Measurements from ENCODE around the gene ZNF784.
A peak's percentile ranks its signal among the peaks of the same experiment; 100 is the strongest.

The ZNF784 gene

GRCh38 chr19:55624109-55625003 is at the start of gene ZNF784:
ZNF784 (minus strand) TSS chr19:55624566; CDS start chr19:55624561, 5 bp downstream.
- peak; percentile 91 for DNase-seq (ENCODE audit: low spot score)

GRCh38 chr19:55673889-55674288 is 49.5 kb upstream of the ZNF784 start:
- no peak for DNase-seq (ENCODE audit: low spot score)

- DNase-seq (ENCODE audit: low spot score) = no peak
Observed at GRCh38 chr19:55673465-55673864, 49.1 kb upstream of the ZNF784 start.

DNA sequence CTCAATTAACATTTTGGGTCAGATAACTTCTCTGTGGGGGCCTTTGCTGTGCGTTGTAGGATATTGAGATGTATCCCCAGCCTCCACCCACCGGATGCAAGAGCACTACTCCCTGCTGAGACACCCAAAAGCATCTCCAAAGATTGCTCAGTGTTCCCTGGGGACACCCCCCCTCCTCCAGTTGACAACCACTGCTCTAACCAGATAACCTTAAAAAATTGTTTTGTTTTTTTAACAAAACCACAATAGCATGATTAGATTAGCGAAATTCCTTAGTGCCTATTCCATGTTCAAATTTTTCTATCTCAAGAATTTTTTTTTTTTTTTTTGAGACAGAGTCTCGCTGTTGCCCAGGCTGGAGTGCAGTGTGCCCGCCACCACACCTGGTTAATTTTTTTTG is 48.1 kb upstream of the ZNF784 start:
- no peak for DNase-seq (ENCODE audit: low spot score)

- DNase-seq (ENCODE audit: low spot score) = no peak
Observed at GRCh38 chr19:55671054-55671378, 46.6 kb upstream of the ZNF784 start.

- peak; percentile 34 for DNase-seq (ENCODE audit: low spot score)
Observed at GRCh38 chr19:55670280-55671053, 46.1 kb upstream of the ZNF784 start.

- DNase-seq (ENCODE audit: low spot score) = no peak
Observed at GRCh38 chr19:55669418-55670279, 45.3 kb upstream of the ZNF784 start.

- no peak for DNase-seq (ENCODE audit: low spot score)
Observed at GRCh38 chr19:55668603-55669348, 44.4 kb upstream of the ZNF784 start.

DNA sequence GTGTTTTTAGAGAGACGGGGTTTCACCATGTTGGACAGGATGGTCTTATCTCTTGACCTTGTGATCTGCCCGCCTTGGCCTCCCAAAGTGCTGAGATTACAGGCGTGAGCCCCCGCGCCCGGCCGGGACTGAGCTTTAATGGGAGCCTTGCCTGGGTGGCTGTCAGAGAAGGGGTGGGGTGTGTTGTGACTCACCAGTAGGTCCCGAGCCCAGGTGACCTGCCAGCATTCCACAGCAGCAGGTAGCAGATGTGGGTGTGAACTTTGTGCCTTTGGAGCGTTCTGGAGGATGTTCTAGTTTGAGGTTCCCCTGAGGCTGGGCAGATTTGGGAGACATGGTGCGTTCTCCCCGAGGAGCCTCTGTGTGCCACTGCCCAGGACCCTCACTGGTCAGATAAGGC is 43.6 kb upstream of the ZNF784 start:
- DNase-seq (ENCODE audit: low spot score) = peak; percentile 65

GRCh38 chr19:55667511-55667910 is 43.1 kb upstream of the ZNF784 start:
- no peak for DNase-seq (ENCODE audit: low spot score)

DNA sequence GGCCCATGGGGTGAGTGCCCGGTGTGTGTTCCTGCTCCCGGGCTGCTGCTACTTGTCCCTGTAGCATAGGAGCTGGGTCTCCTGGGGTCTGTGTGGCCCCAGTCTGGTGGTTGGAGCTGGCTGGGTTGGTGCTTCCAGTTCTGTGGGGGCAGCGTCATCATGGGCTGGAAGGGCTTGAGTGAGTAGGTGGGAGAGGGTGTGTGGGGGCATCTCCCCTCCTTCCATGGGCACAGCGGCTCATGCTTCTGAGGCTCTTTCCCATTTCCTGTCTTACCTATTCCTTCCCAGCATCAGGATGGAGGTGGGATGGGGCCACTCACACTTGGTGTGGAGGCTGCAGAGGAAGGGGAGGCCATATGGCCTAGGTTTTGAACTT is 42.6 kb upstream of the ZNF784 start:
- DNase-seq (ENCODE audit: low spot score) = no peak

GRCh38 chr19:55666343-55667005 is 42.1 kb upstream of the ZNF784 start:
- DNase-seq (ENCODE audit: low spot score) = no peak

GRCh38 chr19:55663846-55664536 is 39.6 kb upstream of the ZNF784 start:
- DNase-seq (ENCODE audit: low spot score) = no peak

DNA sequence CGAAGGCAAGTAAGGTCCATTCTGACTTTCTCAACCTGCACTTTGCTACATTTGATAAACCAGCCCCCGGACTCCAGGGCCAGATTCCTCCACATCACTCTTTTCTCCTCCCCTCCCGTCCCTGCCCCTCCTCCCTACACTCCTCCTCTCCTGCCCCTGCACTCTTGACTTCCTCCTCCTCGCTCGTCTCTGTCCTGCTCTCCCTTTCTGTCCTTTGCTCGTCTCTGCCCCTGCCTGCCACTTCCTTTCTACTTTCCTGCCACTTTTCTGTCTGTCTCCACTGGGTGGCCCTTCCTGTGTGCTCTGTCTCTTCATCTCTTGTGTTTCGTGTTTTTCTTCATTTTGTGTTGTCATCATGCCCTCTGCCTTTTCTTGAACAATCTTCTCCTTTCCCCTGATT is 37.5 kb upstream of the ZNF784 start:
- no peak for DNase-seq (ENCODE audit: low spot score)

GRCh38 chr19:55660991-55661390 is 36.6 kb upstream of the ZNF784 start:
- no peak for DNase-seq (ENCODE audit: low spot score)

DNA sequence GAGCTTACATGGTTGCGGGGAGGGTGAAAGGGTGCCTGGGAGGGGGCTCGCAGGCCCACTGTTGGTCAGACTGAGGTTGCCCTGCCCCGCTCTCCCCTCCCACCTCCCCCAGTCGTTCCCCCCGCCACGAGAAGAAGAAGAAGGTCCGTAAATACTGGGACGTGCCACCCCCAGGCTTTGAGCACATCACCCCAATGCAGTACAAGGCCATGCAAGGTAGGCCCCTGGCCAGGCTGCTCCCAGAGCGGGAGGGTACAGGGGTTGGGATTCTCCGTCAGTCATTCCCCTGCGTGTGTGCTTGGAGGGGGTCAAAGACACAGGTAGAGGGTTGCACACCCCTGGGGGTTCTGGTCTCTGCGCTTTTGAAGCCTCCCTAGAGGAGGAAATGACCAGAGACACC is 36.0 kb upstream of the ZNF784 start:
- no peak for DNase-seq (ENCODE audit: low spot score)

DNA sequence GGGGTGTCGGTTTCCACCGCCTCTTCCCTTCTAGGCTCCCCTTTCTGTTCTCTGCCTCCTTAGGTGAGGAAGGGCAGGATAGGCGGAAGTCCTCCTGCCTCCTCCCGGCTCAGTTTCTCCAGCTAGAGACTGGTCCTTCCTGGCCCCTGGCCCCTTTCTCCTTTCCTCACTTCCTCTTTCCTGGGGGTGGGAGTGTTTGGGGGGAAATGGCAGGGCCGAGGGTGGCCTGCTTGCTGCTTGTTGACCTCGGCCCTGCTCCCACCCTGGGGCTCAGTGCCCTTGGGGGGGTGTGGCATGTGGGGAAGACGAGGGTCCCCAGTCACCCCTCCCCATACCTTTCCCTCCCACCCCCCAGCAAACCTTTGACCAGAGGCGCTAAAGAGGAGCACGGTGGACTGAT is 35.5 kb upstream of the ZNF784 start:
- no peak for DNase-seq (ENCODE audit: low spot score)

DNA sequence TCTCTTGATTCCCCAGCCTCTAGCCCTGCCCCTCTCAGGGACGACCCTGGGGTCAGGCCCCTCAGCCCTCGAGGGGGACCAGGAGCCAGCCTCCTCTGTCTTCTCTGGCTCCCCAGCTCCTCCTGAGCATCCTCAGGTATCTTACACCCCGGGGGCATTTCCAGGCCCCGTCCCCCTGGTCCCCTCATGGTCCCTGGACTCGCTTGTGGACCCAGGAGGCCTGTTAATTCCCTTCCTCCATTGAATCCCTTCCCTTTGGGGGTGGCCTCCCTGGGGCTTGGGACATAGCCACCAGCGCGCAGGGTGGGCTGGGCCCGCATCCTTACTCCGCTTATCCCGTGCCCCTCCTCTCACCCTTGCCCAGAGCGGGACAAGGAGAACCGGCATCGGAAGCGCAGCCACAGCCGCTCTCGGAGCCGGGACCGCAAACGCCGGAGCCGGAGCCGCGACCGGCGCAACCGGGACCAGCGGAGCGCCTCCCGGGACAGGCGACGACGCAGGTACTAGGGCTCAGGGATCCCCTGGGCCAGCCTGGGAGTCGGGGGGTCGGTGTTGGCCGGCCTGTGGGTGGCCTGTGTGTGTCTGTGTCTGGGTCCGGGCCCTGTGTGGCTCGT is 34.6 kb upstream of the ZNF784 start:
- DNase-seq (ENCODE audit: low spot score) = no peak

GRCh38 chr19:55656988-55657747 is 32.8 kb upstream of the ZNF784 start:
- DNase-seq (ENCODE audit: low spot score) = peak; percentile 22

Measured in kidney tubule cell (primary cell).